IMR-90 (cell line): ENCODE results near the gene LIMCH1. TPM values are rescaled to one million over a fixed set of nuclear protein-coding genes. Genes with fewer than 3 reads are reported as not detected.

Experiments used
- ATAC-seq: fragments of 200-7000 bp; cut with Tn5 transposase; 2 replicates; pipeline ENCODE4 v1.9.1; 2020; ENCODE audit warnings: low read depth, mild to moderate bottlenecking, moderate library complexity
- BruUV-seq: library from RNA; stranded (reverse); fragments of 400-500 nt; replicated peaks from 2 replicates; lab custom pipeline; 2021; lab: Mats Ljungman, UMichigan
- CTCF ChIA-PET: fragments of 300-600 bp; formaldehyde crosslinking; extraction: SDS; loops from one replicate; lab custom pipeline; 2021; ENCODE audit warnings: antibody characterized with exemption; lab: Yijun Ruan, JAX
- POLR2A ChIA-PET: fragments of 300-600 bp; sonication (Branson Sonifier 250); formaldehyde crosslinking; loops from one replicate; lab custom pipeline; 2022; ENCODE audit warnings: antibody characterized with exemption; ENCODE audit not compliant: unreplicated experiment; lab: Charles Lee
- DNase-seq: peaks from one replicate; pipeline ENCODE4 v3.0.0; 2013
- H2AFZ ChIP-seq: replicated peaks from 2 replicates; pipeline ENCODE3; 2013; ENCODE audit warnings: low read length, mild to moderate bottlenecking; ENCODE audit not compliant: poor library complexity
- H2AK5ac ChIP-seq: 2 replicates; pipeline ENCODE4 v1.6.1; 2013; ENCODE audit warnings: low read depth, low read length, inconsistent platforms
- H2AK9ac ChIP-seq: replicated peaks from 2 replicates; pipeline ENCODE3; 2013; ENCODE audit warnings: mild to moderate bottlenecking, low read depth, low read length, moderate library complexity; ENCODE audit not compliant: poor library complexity
- H2BK120ac ChIP-seq: 2 replicates; pipeline ENCODE4 v1.6.1; 2013; ENCODE audit warnings: low read depth, low read length, inconsistent platforms
- H2BK15ac ChIP-seq: 3 replicates; pipeline ENCODE4 v1.6.1; 2013; ENCODE audit warnings: low read depth, low read length, inconsistent platforms
- H2BK20ac ChIP-seq: 2 replicates; pipeline ENCODE4 v1.6.1; 2013; ENCODE audit warnings: low read depth, mild to moderate bottlenecking, inconsistent platforms, low read length, moderate library complexity
- H2BK5ac ChIP-seq: 2 replicates; pipeline ENCODE4 v1.6.1; 2013; ENCODE audit warnings: mild to moderate bottlenecking, low read depth, low read length, inconsistent platforms; ENCODE audit not compliant: poor library complexity, severe bottlenecking
- H3K14ac ChIP-seq: replicated peaks from 2 replicates; pipeline ENCODE4 v1.6.1; 2013; ENCODE audit warnings: low read depth, low read length, inconsistent platforms
- H3K18ac ChIP-seq: 2 replicates; pipeline ENCODE4 v1.6.1; 2013; ENCODE audit warnings: low read depth, low read length, control low read depth
- H3K23ac ChIP-seq: 2 replicates; pipeline ENCODE4 v1.6.1; 2013; ENCODE audit warnings: low read depth, low read length, inconsistent platforms
- H3K27ac ChIP-seq: 2 replicates; pipeline ENCODE4 v1.5.1; 2013; ENCODE audit warnings: mild to moderate bottlenecking, control low read depth, low read length; ENCODE audit not compliant: insufficient read depth
- H3K27me3 ChIP-seq: 2 replicates; pipeline ENCODE4 v1.6.1; 2013; ENCODE audit warnings: low read length; ENCODE audit not compliant: control insufficient read depth, insufficient read depth
- H3K36me3 ChIP-seq: 2 replicates; pipeline ENCODE4 v1.6.1; 2013; ENCODE audit warnings: low read length, mixed read lengths; ENCODE audit not compliant: control insufficient read depth, insufficient read depth
- H3K4ac ChIP-seq: 2 replicates; pipeline ENCODE4 v1.6.1; 2013; ENCODE audit warnings: low read depth, low read length, inconsistent platforms
- H3K4me1 ChIP-seq: 2 replicates; pipeline ENCODE4 v1.6.1; 2013; ENCODE audit warnings: low read length, mixed read lengths; ENCODE audit not compliant: control insufficient read depth, insufficient read depth
- H3K4me2 ChIP-seq: 2 replicates; pipeline ENCODE4 v1.6.1; 2013; ENCODE audit warnings: low read depth, mild to moderate bottlenecking, control low read depth, low read length, moderate library complexity
- H3K4me3 ChIP-seq: 2 replicates; pipeline ENCODE4 v1.5.1; 2013; ENCODE audit warnings: low read depth, mild to moderate bottlenecking, control low read depth, low read length, moderate library complexity; ENCODE audit not compliant: insufficient read depth
- H3K56ac ChIP-seq: 2 replicates; pipeline ENCODE4 v1.6.1; 2013; ENCODE audit warnings: low read length, inconsistent platforms; ENCODE audit not compliant: insufficient read depth; ENCODE audit errors: extremely low read depth
- H3K79me1 ChIP-seq, 2 experiments: 2 replicates each; pipeline ENCODE4 v1.6.1; 2013; ENCODE audit warnings: low read length in 2 of 2, inconsistent platforms in 1 of 2, low read depth in 1 of 2
- H3K9ac ChIP-seq: 2 replicates; pipeline ENCODE4 v1.6.1; 2013; ENCODE audit warnings: low read depth, low read length, control low read depth
- H3K9me1 ChIP-seq: 2 replicates; pipeline ENCODE4 v1.6.1; 2013; ENCODE audit warnings: low read length, inconsistent platforms; ENCODE audit not compliant: insufficient read depth
- H3K9me3 ChIP-seq: 2 replicates; pipeline ENCODE4 v1.6.1; 2013; ENCODE audit warnings: low read length; ENCODE audit not compliant: control insufficient read depth, insufficient read depth
- H4K20me1 ChIP-seq: 2 replicates; pipeline ENCODE4 v1.6.1; 2013; ENCODE audit warnings: low read length, inconsistent platforms; ENCODE audit not compliant: insufficient read depth
- H4K5ac ChIP-seq: 2 replicates; pipeline ENCODE4 v1.6.1; 2013; ENCODE audit warnings: mild to moderate bottlenecking, low read depth, low read length, control low read depth
- H4K8ac ChIP-seq, 2 experiments: 2 replicates each; pipeline ENCODE4 v1.6.1; 2013; ENCODE audit warnings: low read depth in 2 of 2, low read length in 2 of 2, control low read depth in 1 of 2, inconsistent platforms in 1 of 2
- H4K91ac ChIP-seq: 2 replicates; pipeline ENCODE4 v1.6.1; 2013; ENCODE audit warnings: low read depth, low read length, inconsistent platforms; ENCODE audit not compliant: insufficient read depth
- BHLHE40 ChIP-seq: fragments of 150-350 bp; IDR thresholded peaks from 2 replicates; pipeline ENCODE4 v1.6.1; 2016; ENCODE audit warnings: mild to moderate bottlenecking, low read depth, low read length
- CEBPB ChIP-seq: IDR thresholded peaks from 2 replicates; pipeline ENCODE4 v1.6.1; 2012; ENCODE audit warnings: low read depth, low read length, improper control_type of control experiment
- CHD1 ChIP-seq: IDR thresholded peaks from 2 replicates; pipeline ENCODE4 v1.6.1; 2012; ENCODE audit warnings: low read depth, low read length, improper control_type of control experiment
- ELK1 ChIP-seq: fragments of 150-350 bp; IDR thresholded peaks from 2 replicates; pipeline ENCODE4 v1.6.1; 2016; ENCODE audit warnings: low read depth, mild to moderate bottlenecking, low read length, moderate library complexity, borderline replicate concordance
- FOS ChIP-seq: fragments of 150-350 bp; IDR thresholded peaks from 2 replicates; pipeline ENCODE4 v1.6.1; 2016; ENCODE audit warnings: low read depth, low read length
- MAFK ChIP-seq: IDR thresholded peaks from 2 replicates; pipeline ENCODE4 v1.6.1; 2012; ENCODE audit warnings: low read depth, low read length, improper control_type of control experiment
- MAZ ChIP-seq: IDR thresholded peaks from 2 replicates; pipeline ENCODE4 v1.6.1; 2012; ENCODE audit warnings: low read depth, mild to moderate bottlenecking, low read length, improper control_type of control experiment, moderate library complexity, borderline replicate concordance
- MXI1 ChIP-seq: IDR thresholded peaks from 2 replicates; pipeline ENCODE4 v1.6.1; 2012; ENCODE audit warnings: low read depth, mild to moderate bottlenecking, low read length, moderate library complexity, borderline replicate concordance
- NFE2L2 ChIP-seq: fragments of 150-350 bp; IDR thresholded peaks from 2 replicates; pipeline ENCODE4 v1.6.1; 2016; ENCODE audit warnings: low read depth, mild to moderate bottlenecking, low read length
- POLR2A ChIP-seq: IDR thresholded peaks from 2 replicates; pipeline ENCODE4 v1.6.1; 2012; ENCODE audit warnings: mild to moderate bottlenecking, low read depth, low read length
- RAD21 ChIP-seq: IDR thresholded peaks from 2 replicates; pipeline ENCODE4 v1.6.1; 2012; ENCODE audit warnings: low read length, improper control_type of control experiment
- RCOR1 ChIP-seq: IDR thresholded peaks from 2 replicates; pipeline ENCODE4 v1.6.1; 2012; ENCODE audit warnings: mild to moderate bottlenecking, low read length, improper control_type of control experiment; ENCODE audit not compliant: insufficient replicate concordance
- RFX5 ChIP-seq: IDR thresholded peaks from 2 replicates; pipeline ENCODE4 v1.8.0; 2012; ENCODE audit warnings: low read depth, mild to moderate bottlenecking, low read length, moderate library complexity
- SMC3 ChIP-seq: fragments of 150-350 bp; IDR thresholded peaks from 2 replicates; pipeline ENCODE4 v1.6.1; 2016; ENCODE audit warnings: low read depth, mild to moderate bottlenecking, antibody characterized with exemption, low read length, moderate library complexity
- USF2 ChIP-seq: fragments of 150-350 bp; IDR thresholded peaks from 2 replicates; pipeline ENCODE4 v1.6.1; 2017; ENCODE audit warnings: mild to moderate bottlenecking, antibody characterized with exemption, low read length, low read depth
- WGBS, 2 experiments: methylation state at CpG; one replicate each; pipeline versions ENCODE4 v1.1.5 to v1.1.7; 2013; ENCODE audit warnings: missing lambda C conversion rate in 2 of 2; ENCODE audit not compliant: insufficient read length in 1 of 2; ENCODE audit errors: extremely low coverage in 2 of 2; 5-methylcytosine and 5-hydroxymethylcytosine counted together
- dilution Hi-C: fragments of 300-500 bp; cut with HindIII; formaldehyde crosslinking; loops from one replicate; pipeline ENCODE4 v1.14.3; 2018; ENCODE audit warnings: low sequenced_read_pairs; ENCODE audit not compliant: unreplicated experiment
- in situ Hi-C: fragments of 300-500 bp; cut with MboI; formaldehyde crosslinking; loops from 3 replicates; pipeline ENCODE4 v1.14.3; 2019; ENCODE audit warnings: low sequenced_read_pairs, inconsistent platforms, mixed read lengths
- intact Hi-C: fragments of 100-400 bp; cut with micrococcal nuclease; formaldehyde crosslinking; loops from 2 replicates; pipeline ENCODE4 v1.10.0; 2022
- polyA plus RNA-seq, 3 experiments: library from polyadenylated mRNA; depleted of rRNA; stranded (reverse); fragments of >200 nt; gene quantifications; 2 replicates each; pipeline ENCODE4 v1.2.3, GENCODE V29; 2012; ENCODE audit warnings: low replicate concordance in 1 of 3
- total RNA-seq: library from RNA; depleted of rRNA; stranded (reverse); fragments of >200 nt; gene quantifications from 2 replicates; pipeline ENCODE4 v1.2.3, GENCODE V29; 2012
- TF ChIP-seq, protein P1 (sequence below): conservative IDR thresholded peaks from 2 replicates; pipeline ENCODE4 v1.5.1; 2012; ENCODE audit warnings: mild to moderate bottlenecking, low read depth, low read length, improper control_type of control experiment

LIMCH1 gene
- total and polyA plus RNA-seq, 2 of the 4 experiments (the other 2 are of a cell fraction) = 0.89 to 2.9 TPM

DNA sequence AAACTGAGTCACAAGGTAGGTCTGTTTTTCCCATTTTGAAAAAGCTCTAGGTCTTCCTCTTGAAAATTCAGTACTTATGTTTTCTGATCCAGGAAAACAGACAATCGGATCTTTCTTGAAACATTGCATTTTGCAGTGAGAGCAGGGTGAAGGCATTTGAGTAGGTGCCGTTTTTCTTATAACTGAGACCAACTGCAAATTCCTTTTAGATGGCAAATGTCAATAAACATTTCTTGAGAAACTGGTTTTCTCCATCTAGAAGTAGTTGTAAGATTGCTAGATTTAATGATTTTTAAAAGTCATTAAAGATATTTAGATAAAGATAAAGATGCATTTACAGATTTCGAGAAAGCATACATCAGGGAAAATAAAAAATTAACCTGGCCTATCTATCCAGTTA lies 118.1 kb downstream of the LIMCH1 start:
- in situ Hi-C loops = loop anchor here (25.0 kb wide), 1 partner anchor 744 kb away; no protein-coding TSS in a partner anchor
- H2AK5ac ChIP-seq = no peak overlapping the region
- H3K27me3 ChIP-seq = peaks cover 9% of the 10 kb centered on the region
- H2BK15ac ChIP-seq = no peak overlapping the region
- no peak overlapping the region for H2BK5ac ChIP-seq
- dilution Hi-C loops = no loop called here
- POLR2A ChIA-PET = no interaction called here
- no peaks in the 10 kb centered on the region for H3K9me3 ChIP-seq
- WGBS, 2 experiments = no CpG with 5 or more reads among the region's 3 CpGs
- H3K23ac ChIP-seq = no peak overlapping the region
- no peak overlapping the region for H2AK9ac ChIP-seq
- H3K36me3 ChIP-seq = no peaks in the 10 kb centered on the region
- no peak overlapping the region for H4K8ac ChIP-seq
- H3K18ac ChIP-seq = no peak overlapping the region
- H3K79me1 ChIP-seq = no peaks in the 10 kb centered on the region
- BruUV-seq = no TSS peak
- no peak overlapping the region for H4K91ac ChIP-seq
- no peaks in the 10 kb centered on the region for H3K9me1 ChIP-seq
- DNase-seq (no peak), ATAC-seq (no peak)
- intact Hi-C loops = no loop called here
- H3K4me3 ChIP-seq = no peak overlapping the region
- H2BK120ac ChIP-seq = no peak overlapping the region
- no peaks in the 10 kb centered on the region for H4K20me1 ChIP-seq
- H3K9ac ChIP-seq = no peak overlapping the region
- no peak overlapping the region for H3K4ac ChIP-seq
- H3K4me1 ChIP-seq = peaks cover 6% of the 10 kb centered on the region
- H3K4me2 ChIP-seq = no peak overlapping the region
- no peak overlapping the region for H2AFZ ChIP-seq
- CTCF ChIA-PET = no interaction called here
- no peak overlapping the region for H3K27ac ChIP-seq
- H3K14ac ChIP-seq = no peak overlapping the region
- no peak overlapping the region for H2BK20ac ChIP-seq
- no peak for TF ChIP-seq RCOR1
- TF ChIP-seq RAD21 = no peak
- no peak for TF ChIP-seq NFE2L2
- no peak for TF ChIP-seq FOS
- no peak for TF ChIP-seq RFX5
- no peak for TF ChIP-seq SMC3
- no peak for TF ChIP-seq POLR2A
- no peak for TF ChIP-seq MXI1
- no peak for TF ChIP-seq MAZ
- TF ChIP-seq ELK1 = no peak
- TF ChIP-seq CEBPB = no peak
- TF ChIP-seq BHLHE40 = no peak
- TF ChIP-seq, protein P1, sequence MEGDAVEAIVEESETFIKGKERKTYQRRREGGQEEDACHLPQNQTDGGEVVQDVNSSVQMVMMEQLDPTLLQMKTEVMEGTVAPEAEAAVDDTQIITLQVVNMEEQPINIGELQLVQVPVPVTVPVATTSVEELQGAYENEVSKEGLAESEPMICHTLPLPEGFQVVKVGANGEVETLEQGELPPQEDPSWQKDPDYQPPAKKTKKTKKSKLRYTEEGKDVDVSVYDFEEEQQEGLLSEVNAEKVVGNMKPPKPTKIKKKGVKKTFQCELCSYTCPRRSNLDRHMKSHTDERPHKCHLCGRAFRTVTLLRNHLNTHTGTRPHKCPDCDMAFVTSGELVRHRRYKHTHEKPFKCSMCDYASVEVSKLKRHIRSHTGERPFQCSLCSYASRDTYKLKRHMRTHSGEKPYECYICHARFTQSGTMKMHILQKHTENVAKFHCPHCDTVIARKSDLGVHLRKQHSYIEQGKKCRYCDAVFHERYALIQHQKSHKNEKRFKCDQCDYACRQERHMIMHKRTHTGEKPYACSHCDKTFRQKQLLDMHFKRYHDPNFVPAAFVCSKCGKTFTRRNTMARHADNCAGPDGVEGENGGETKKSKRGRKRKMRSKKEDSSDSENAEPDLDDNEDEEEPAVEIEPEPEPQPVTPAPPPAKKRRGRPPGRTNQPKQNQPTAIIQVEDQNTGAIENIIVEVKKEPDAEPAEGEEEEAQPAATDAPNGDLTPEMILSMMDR = no peak
- no peak for TF ChIP-seq CHD1
- no peak for TF ChIP-seq USF2
- TF ChIP-seq MAFK = no peak
- no peak overlapping the region for H4K5ac ChIP-seq
- no peak overlapping the region for H3K56ac ChIP-seq
